ACHN (cell line): Measurements from ENCODE around the gene ZDHHC4.
A peak's percentile ranks its signal among the peaks of the same experiment; 100 is the strongest.

Source experiments
- DNase-seq: peaks from one replicate; pipeline ENCODE4 v3.0.0-alpha.2; 2015
- in situ Hi-C: cut with HindIII; loops from 2 replicates; pipeline ENCODE4 v1.10.0; 2017; ENCODE audit warnings: low sequenced_read_pairs, low pct_ligation_motif_present, low pct_unique_long_range_greater_than_20kb

ZDHHC4 gene

GRCh38 chr7:6589829-6590644 is 12.8 kb downstream of the ZDHHC4 start, which contains the start of gene INTS15:
Gene INTS15 (plus strand): TSS chr7:6590021. CDS start chr7:6590284, 263 bp downstream.
- in situ Hi-C loops = no loop called here
- DNase-seq = peak; percentile 90

- no peak for DNase-seq
- in situ Hi-C loops = no loop called here
These were observed 13.4 kb downstream of the ZDHHC4 start for GRCh38 chr7:6590645-6591110.

GRCh38 chr7:6600093-6600492 is 22.8 kb downstream of the ZDHHC4 start:
- in situ Hi-C loops = no loop called here
- DNase-seq = no peak

- DNase-seq = no peak
- in situ Hi-C loops = no loop called here
These were observed 27.2 kb downstream of the ZDHHC4 start for GRCh38 chr7:6604458-6604857.

- in situ Hi-C loops = no loop called here
- no peak for DNase-seq
These were observed 29.8 kb downstream of the ZDHHC4 start for GRCh38 chr7:6606866-6607583.

GRCh38 chr7:6607651-6608051 is 30.4 kb downstream of the ZDHHC4 start:
- no peak for DNase-seq
- in situ Hi-C loops = no loop called here

GRCh38 chr7:6608081-6608480 is 30.8 kb downstream of the ZDHHC4 start:
- no peak for DNase-seq
- in situ Hi-C loops = no loop called here

- DNase-seq = no peak
- in situ Hi-C loops = no loop called here
These were observed 31.5 kb downstream of the ZDHHC4 start for GRCh38 chr7:6608794-6609193.

GRCh38 chr7:6612819-6613218 is 35.6 kb downstream of the ZDHHC4 start:
- in situ Hi-C loops = no loop called here
- DNase-seq = no peak

GRCh38 chr7:6613706-6614105 is 36.5 kb downstream of the ZDHHC4 start:
- no peak for DNase-seq
- in situ Hi-C loops = no loop called here

- in situ Hi-C loops = no loop called here
- DNase-seq = no peak
These were observed 37.9 kb downstream of the ZDHHC4 start, which contains the start of gene ZNF853 for GRCh38 chr7:6614953-6615722. Gene ZNF853 (plus strand): TSS chr7:6615610. CDS start chr7:6616175, 565 bp downstream.

- peak; percentile 43 for DNase-seq
- in situ Hi-C loops = no loop called here
These were observed 38.7 kb downstream of the ZDHHC4 start for GRCh38 chr7:6615723-6616555.

GRCh38 chr7:6616854-6617643 is 39.8 kb downstream of the ZDHHC4 start:
- in situ Hi-C loops = no loop called here
- DNase-seq = no peak

GRCh38 chr7:6618621-6619020 is 41.4 kb downstream of the ZDHHC4 start:
- in situ Hi-C loops = no loop called here
- no peak for DNase-seq

- no peak for DNase-seq
These were observed 42.7 kb downstream of the ZDHHC4 start for GRCh38 chr7:6619961-6620360.

GRCh38 chr7:6621195-6622133 is 44.2 kb downstream of the ZDHHC4 start:
- DNase-seq = no peak
- in situ Hi-C loops = no loop called here

More at GRCh38 chr7:6619961-6620360, 42.7 kb downstream of the ZDHHC4 start:
- in situ Hi-C loops = no loop called here
